Measurements from ENCODE around the gene DSC2.

GRCh38 chr18:31129398-31130115 is 27.3 kb upstream of the DSC2 start:
- no peak for TF ChIP-seq CTCF (IDR thresholded peaks at IDR 0.05 in 8 of 11, conservative IDR thresholded peaks at IDR 0.05 in 3 of 11)
- no peak for TF ChIP-seq POLR2A (IDR thresholded peaks at IDR 0.05)
- TF ChIP-seq POLR2AphosphoS5 (IDR thresholded peaks at IDR 0.05) = no peak
